Ureter (tissue), 1 donor: Measurements from ENCODE around the gene DNAJC17. TPM values are rescaled to one million over a fixed set of nuclear protein-coding genes. Genes with fewer than 3 reads are reported as not detected.

Experiments
- DNase-seq: peaks from one replicate; pipeline ENCODE4 v3.0.0-alpha.2; 2020; ENCODE audit warnings: low spot score
- total RNA-seq: library from RNA; stranded (reverse); gene quantifications from one replicate; pipeline ENCODE4 v1.2.4, GENCODE V29; 2023
- donor health status: DM: yes; HTN: yes; CAD: no.

Gene DNAJC17
- total RNA-seq, 1 donor from 2014 or later = 51.3 TPM

GRCh38 chr15:40766906-40767837, 40.1 kb downstream of the DNAJC17 start:
- DNase-seq = no peak

GRCh38 chr15:40766194-40766815, 41.0 kb downstream of the DNAJC17 start:
- DNase-seq = no peak

- no peak for DNase-seq
Measured at GRCh38 chr15:40764629-40765103, 42.6 kb downstream of the DNAJC17 start.

- peak; percentile 85 for DNase-seq
Measured at GRCh38 chr15:40763801-40764628, 43.3 kb downstream of the DNAJC17 start, which contains the start of gene GCHFR. GCHFR (plus strand) TSS chr15:40764068; CDS start chr15:40764181, 113 bp downstream.

- DNase-seq = peak; percentile 80
Measured at GRCh38 chr15:40762919-40763800, 44.1 kb downstream of the DNAJC17 start.

- DNase-seq = no peak
Measured at GRCh38 chr15:40759961-40760360, 47.3 kb downstream of the DNAJC17 start.

GRCh38 chr15:40756938-40757337, 50.3 kb downstream of the DNAJC17 start:
- DNase-seq = no peak

GRCh38 chr15:40755812-40756208, 51.5 kb downstream of the DNAJC17 start:
- no peak for DNase-seq

- peak; percentile 93 for DNase-seq
Measured at GRCh38 chr15:40754883-40755811, 52.1 kb downstream of the DNAJC17 start, which contains the start of gene RMDN3. RMDN3 (minus strand) TSS chr15:40755254; CDS start chr15:40754783, 471 bp downstream.

- no peak for DNase-seq
Measured at GRCh38 chr15:40754574-40754882, 52.7 kb downstream of the DNAJC17 start.

GRCh38 chr15:40751745-40752144, 55.5 kb downstream of the DNAJC17 start:
- DNase-seq = no peak

- no peak for DNase-seq
Measured at GRCh38 chr15:40750885-40751284, 56.4 kb downstream of the DNAJC17 start.

- DNase-seq = no peak
Measured at GRCh38 chr15:40749151-40749630, 58.1 kb downstream of the DNAJC17 start.

- DNase-seq = no peak
Measured at GRCh38 chr15:40747685-40748631, 59.3 kb downstream of the DNAJC17 start.

- DNase-seq = no peak
Measured at GRCh38 chr15:40746916-40747418, 60.3 kb downstream of the DNAJC17 start.

- no peak for DNase-seq
Measured at GRCh38 chr15:40744815-40745152, 62.5 kb downstream of the DNAJC17 start.

GRCh38 chr15:40743921-40744814, 63.1 kb downstream of the DNAJC17 start:
- no peak for DNase-seq
